ENCODE measurements around the gene TMEM255A.

The TMEM255A gene

GRCh38 chrX:120262859-120263708, 48.2 kb downstream of the TMEM255A start:
- DNase-seq: no peak

- DNase-seq: no peak
Measured at GRCh38 chrX:120260369-120260768, 50.9 kb downstream of the TMEM255A start.

GRCh38 chrX:120253784-120254183, 57.5 kb downstream of the TMEM255A start:
- DNase-seq: no peak

- DNase-seq: peak in 1 of 2 experiments; percentile 2
Measured at GRCh38 chrX:120251471-120252011, 59.7 kb downstream of the TMEM255A start.

GRCh38 chrX:120250522-120251271, 60.6 kb downstream of the TMEM255A start, which contains the start of gene ZBTB33:
TSS of gene ZBTB33 (plus strand) at chrX:120250812. CDS start at chrX:120253416, 2,604 bp downstream.
- DNase-seq: peak; percentile 77 to 83

GRCh38 chrX:120244735-120245498, 66.3 kb downstream of the TMEM255A start:
- peak; percentile 27 to 40 for DNase-seq

- DNase-seq: no peak
Measured at GRCh38 chrX:120244395-120244734, 66.9 kb downstream of the TMEM255A start.

- DNase-seq: no peak
Measured at GRCh38 chrX:120242813-120243212, 68.4 kb downstream of the TMEM255A start.

- no peak for DNase-seq
Measured at GRCh38 chrX:120238933-120239332, 72.3 kb downstream of the TMEM255A start.

- no peak for DNase-seq
Measured at GRCh38 chrX:120236687-120237479, 74.4 kb downstream of the TMEM255A start.

GRCh38 chrX:120235284-120235683, 76.0 kb downstream of the TMEM255A start:
- no peak for DNase-seq

GRCh38 chrX:120228187-120228908, 82.9 kb downstream of the TMEM255A start:
- DNase-seq: no peak

- DNase-seq: no peak
Measured at GRCh38 chrX:120224388-120224787, 86.9 kb downstream of the TMEM255A start.

- DNase-seq: no peak
Measured at GRCh38 chrX:120223374-120223773, 87.9 kb downstream of the TMEM255A start.

GRCh38 chrX:120213438-120214265, 97.6 kb downstream of the TMEM255A start:
- DNase-seq: peak; percentile 37 to 43

All from stimulated activated CD4-positive, alpha-beta T cell treated with anti-CD3 and anti-CD28 coated beads, Interleukin-4, amount 100 ng/mL, for 4 hours (primary cell).